Stromal cell of bone marrow (primary cell): ENCODE data around the gene NFKBIZ.
"Not testable (repeated sequence)": the region's sequence is repeated elsewhere in the genome, so short reads cannot be mapped to it uniquely, and the experiment has no call there.

Experiments used
- DNase-seq: peaks from one replicate; pipeline ENCODE4 v3.0.0-alpha.2; 2012; ENCODE audit warnings: low read depth

NFKBIZ gene

GRCh38 chr3:101876142-101876541 is 26.8 kb downstream of the NFKBIZ start:
- no peak for DNase-seq

GRCh38 chr3:101878589-101878988 is 29.3 kb downstream of the NFKBIZ start:
- DNase-seq, result no peak

GRCh38 chr3:101879102-101879501 is 29.8 kb downstream of the NFKBIZ start:
- no peak for DNase-seq

DNA sequence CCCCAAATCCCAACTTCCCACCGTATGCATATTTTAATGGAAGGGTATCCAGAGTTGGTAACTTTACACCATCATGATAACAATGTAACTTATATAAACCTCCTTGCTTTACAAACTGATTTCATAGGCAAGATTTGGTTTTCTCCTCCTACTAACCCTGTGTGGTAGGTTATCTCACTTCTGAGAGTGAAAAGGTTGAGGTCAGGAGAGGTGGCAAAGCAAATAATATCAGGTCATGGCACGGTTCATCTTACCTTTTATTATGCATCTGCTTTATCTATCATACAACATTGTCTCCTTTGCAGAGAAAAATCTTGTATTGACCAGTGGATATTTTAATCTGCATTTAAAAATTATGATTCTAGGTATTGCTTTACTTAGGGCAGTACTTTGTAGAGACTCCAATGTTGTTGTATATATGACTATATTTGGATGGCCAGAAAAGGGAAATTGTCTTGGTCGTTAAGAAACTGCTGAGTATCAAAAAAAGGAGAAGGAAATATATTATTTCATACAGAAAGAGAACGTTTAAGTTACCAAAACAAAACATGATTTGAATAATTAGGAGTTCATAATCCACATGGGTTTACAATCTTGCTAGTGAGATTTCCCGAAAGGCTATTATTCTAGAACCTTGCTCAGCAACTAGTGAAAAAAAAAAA is 30.4 kb downstream of the NFKBIZ start:
- DNase-seq, result no peak

- no peak for DNase-seq
Measured at GRCh38 chr3:101884776-101885175, 35.5 kb downstream of the NFKBIZ start.

DNA sequence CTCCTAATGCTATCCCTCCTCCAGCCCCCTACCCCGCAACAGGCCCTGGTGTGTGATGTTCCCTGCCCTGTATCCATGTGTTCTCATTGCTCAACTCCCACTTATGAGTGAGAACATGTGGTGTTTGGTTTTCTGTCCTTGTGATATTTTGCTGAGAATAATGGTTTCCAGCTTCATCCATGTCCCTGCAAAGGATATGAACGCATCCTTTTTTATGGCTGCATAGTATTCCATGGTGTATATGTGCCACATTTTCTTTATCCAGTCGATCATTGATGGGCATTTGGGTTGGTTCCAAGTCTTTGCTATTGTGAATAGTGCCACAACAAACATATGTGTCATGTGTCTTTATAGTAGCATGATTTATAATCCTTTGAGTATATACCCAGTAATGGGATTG is 36.3 kb downstream of the NFKBIZ start:
- DNase-seq, result not testable (repeated sequence)

GRCh38 chr3:101886626-101887025 is 37.3 kb downstream of the NFKBIZ start:
- no peak for DNase-seq

DNA sequence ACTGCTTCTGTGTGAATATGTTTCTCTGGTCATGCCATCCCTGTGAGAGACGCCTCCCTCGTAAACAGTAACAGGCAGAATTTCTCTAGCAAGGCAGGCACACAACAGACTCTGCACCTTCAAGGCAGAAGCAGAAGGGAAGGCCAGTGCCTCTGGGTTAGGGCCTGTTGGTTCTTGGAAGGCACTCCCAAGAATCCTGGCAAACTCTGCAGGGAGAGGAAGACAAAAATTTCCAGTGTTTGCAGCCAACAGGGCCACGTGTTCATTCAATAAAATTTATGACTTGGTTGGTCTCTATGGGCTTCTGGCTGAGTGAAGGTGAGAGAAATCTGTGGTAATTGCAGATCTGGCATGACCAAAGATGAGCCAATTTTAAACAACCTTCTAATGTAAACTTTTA is 39.3 kb downstream of the NFKBIZ start:
- no peak for DNase-seq

DNA sequence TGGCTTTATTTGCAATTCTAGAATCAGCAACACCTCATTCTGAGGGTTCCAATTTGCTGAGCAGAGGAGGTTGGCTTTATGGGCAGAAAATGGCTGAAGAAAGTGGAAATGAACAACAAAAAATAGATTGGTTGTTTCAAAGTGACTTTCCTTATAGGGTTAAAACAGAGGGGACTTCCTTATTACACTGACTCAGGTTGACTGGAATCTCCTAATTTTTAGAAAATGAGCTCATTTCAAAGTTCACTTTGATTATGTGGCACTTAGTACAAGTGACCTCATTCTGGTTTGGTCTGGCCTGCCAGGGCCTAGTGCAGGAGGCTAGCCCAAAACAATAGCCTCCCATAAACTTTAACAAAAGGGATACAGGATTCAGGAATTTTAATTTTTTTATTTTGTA is 41.4 kb downstream of the NFKBIZ start:
- peak; percentile 41 for DNase-seq

- DNase-seq, result no peak
Measured at GRCh38 chr3:101892648-101893047, 43.3 kb downstream of the NFKBIZ start.

DNA sequence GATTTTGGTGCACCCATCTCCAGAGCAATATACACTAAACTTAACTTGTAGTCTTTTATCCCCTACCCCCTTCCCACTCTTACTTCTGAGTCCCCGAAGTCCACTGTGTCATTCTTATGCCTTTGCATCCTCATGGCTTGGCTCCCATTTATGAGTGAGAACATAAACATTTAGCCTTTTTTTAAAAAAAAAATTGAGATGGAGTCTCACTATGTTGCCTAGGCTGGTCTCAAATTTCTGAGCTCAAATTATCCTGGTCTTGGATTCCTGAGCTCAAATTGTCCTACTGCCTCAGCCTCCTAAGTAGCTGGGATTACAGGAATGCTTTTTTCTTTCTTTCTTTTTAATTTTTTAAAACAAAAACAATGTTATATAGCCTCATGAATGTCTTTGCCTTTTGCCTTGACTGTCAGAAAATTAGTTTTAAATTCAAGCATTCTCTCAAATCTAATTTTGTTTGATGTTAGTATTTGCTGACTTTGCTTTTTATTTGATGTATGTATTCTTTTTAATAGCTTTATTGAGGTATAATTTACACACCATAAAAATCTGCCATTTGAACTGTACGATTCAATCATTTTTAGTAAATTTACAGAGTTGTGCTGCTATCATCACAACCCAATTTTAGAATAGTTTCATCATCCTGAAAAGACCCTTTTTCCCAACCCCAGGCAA is 46.9 kb downstream of the NFKBIZ start:
- no peak for DNase-seq

GRCh38 chr3:101897013-101897412 is 47.7 kb downstream of the NFKBIZ start:
- no peak for DNase-seq

DNA sequence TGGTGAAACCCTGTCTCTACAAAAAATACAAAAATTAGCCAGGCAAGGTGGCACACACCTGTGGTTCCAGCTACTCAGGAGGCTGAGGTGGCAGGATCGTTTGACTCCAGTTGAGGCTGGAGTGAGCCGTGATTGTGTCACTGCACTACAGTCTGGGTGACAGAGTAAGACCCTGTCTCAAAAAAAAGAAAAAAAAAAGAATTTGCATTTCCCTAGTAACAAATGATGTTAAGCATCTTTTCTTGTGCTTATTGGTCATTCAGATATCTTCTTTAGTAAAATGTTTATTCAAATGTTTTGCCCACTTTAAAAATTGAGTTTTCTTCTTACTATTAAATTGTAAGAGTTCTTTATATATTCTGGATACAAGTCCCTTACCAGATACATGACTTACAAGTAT is 48.7 kb downstream of the NFKBIZ start:
- no peak for DNase-seq

DNA sequence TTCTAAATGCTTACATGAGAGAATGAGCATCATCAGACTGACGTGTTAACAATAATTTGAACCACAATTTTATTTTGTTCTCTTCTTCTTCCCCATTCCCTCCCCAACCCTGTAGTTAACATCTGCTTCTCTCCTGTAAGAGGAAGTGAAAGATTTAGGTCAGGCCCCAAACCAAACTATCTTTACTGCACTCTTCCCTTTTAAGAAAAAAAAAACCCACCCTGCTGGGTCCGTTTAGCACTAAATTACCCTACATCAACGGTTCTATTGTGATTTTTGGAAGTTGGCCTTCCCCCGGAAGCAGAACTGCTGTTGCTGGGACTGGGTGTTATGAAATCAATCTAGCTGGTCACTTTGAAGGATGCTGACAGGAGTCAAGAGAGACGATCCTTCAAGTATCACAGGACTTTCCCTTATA is 49.4 kb downstream of the NFKBIZ start:
- DNase-seq, result no peak

DNA sequence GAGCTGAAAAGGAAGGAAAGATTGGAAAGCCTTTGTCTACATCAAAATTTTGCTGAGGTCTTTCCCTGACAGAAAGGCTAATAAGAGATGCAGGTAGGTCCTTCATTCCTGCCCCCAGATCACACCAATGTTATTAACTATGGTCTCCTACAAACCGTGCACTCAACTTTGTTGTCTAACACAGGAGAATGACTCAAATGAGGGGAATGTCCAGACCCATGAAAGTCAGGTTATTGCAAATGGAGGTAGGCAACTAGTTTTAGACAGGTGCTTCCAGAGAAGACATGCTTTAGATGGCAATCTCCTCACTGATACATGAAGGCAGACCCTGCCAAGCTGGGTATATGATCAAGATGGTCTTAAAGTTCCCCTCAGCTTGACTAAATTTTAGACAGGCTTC is 51.0 kb downstream of the NFKBIZ start:
- no peak for DNase-seq

GRCh38 chr3:101900736-101901135 is 51.4 kb downstream of the NFKBIZ start:
- no peak for DNase-seq

DNA sequence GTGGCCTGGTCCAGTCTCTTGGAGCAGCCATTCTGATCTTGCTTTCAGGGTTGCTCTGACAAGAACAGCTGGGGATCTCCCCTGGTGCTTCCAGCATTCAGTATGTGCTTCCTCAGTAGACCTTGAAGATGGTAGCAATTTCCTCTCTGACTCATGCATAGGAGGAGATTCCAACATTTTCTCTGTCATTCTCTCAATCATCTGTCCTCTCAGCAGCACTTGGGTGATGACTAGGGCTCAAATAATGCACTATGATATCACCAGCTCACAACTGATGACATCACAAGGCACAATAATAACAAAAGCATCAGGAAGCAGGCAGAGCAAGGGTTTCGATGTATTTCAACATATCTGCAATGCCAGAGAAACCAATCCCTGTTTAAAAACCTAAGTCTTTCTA is 52.7 kb downstream of the NFKBIZ start:
- DNase-seq, result peak; percentile 86

- DNase-seq, result no peak
Measured at GRCh38 chr3:101903451-101903871, 54.1 kb downstream of the NFKBIZ start.

DNA sequence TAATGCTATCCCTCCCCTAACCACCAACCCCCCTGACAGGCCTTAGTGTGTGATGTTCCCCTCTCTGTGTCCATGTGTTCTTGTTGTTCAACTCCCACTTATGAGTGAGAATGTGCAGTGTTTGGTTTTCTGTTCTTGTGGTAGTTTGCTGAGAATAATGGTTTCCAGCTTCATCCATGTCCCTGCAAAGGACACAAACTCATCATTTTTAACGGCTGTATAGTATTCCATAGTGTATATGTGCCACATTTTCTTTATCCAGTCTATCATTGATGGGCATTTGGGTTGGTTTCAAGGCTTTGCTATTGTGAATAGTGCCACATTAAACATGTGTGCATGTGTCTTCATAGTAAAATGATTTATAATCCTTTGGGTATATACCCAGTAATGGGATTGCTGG is 56.3 kb downstream of the NFKBIZ start:
- DNase-seq, result not testable (repeated sequence)
